HG03064 (cell line): ENCODE results near the gene SCAP.
A peak's percentile ranks its signal among the peaks of the same experiment; 100 is the strongest.
"Not testable (repeated sequence)": the region's sequence is repeated elsewhere in the genome, so short reads cannot be mapped to it uniquely, and the experiment has no call there.

Source experiments
- ATAC-seq: cut with Tn5 transposase; IDR thresholded peaks from one replicate; pipeline ENCODE4 v1.9.1; 2021; ENCODE audit warnings: low read depth; ENCODE audit not compliant: unreplicated experiment

SCAP gene

GRCh38 chr3:47475570-47476329 is at the start of gene SCAP:
SCAP (minus strand) TSS chr3:47475941; CDS start chr3:47442993, 32,948 bp downstream.
- peak; percentile 91 for ATAC-seq

- no peak for ATAC-seq
These were observed 47.8 kb upstream of the SCAP start for GRCh38 chr3:47523310-47524073.

- no peak for ATAC-seq
These were observed 46.6 kb upstream of the SCAP start for GRCh38 chr3:47522082-47522987.

GRCh38 chr3:47520756-47521155 is 45.0 kb upstream of the SCAP start:
- ATAC-seq: no peak

GRCh38 chr3:47517937-47518336 is 42.2 kb upstream of the SCAP start:
- no peak for ATAC-seq

- no peak for ATAC-seq
These were observed 40.2 kb upstream of the SCAP start for GRCh38 chr3:47515864-47516319.

- ATAC-seq: no peak
These were observed 39.4 kb upstream of the SCAP start for GRCh38 chr3:47515100-47515499.

GRCh38 chr3:47513125-47513929 is 37.6 kb upstream of the SCAP start, which contains the start of gene ELP6:
ELP6 (minus strand) TSS chr3:47513712; CDS start chr3:47513590, 122 bp downstream.
- ATAC-seq: peak; percentile 94

- no peak for ATAC-seq
These were observed 36.8 kb upstream of the SCAP start for GRCh38 chr3:47512416-47513124.

GRCh38 chr3:47505267-47505666 is 29.5 kb upstream of the SCAP start:
- ATAC-seq: not testable (repeated sequence)

GRCh38 chr3:47504113-47504512 is 28.4 kb upstream of the SCAP start:
- ATAC-seq: no peak

- ATAC-seq: no peak
These were observed 27.3 kb upstream of the SCAP start for GRCh38 chr3:47503033-47503432.

GRCh38 chr3:47496892-47497291 is 21.2 kb upstream of the SCAP start:
- ATAC-seq: no peak

GRCh38 chr3:47495886-47496285 is 20.1 kb upstream of the SCAP start:
- no peak for ATAC-seq

GRCh38 chr3:47495111-47495510 is 19.4 kb upstream of the SCAP start:
- no peak for ATAC-seq

GRCh38 chr3:47491777-47492176 is 16.0 kb upstream of the SCAP start:
- no peak for ATAC-seq

- no peak for ATAC-seq
These were observed 15.4 kb upstream of the SCAP start for GRCh38 chr3:47491186-47491585.

- ATAC-seq: no peak
These were observed 11.5 kb upstream of the SCAP start for GRCh38 chr3:47487265-47487664.

- ATAC-seq: no peak
These were observed 10.1 kb upstream of the SCAP start for GRCh38 chr3:47485812-47486211.
